GM23338 (cell line): ENCODE measurements around the gene GJC1.

ENCODE experiments used
- EZH2 ChIP-seq: fragments of 200-600 bp; sonication (generic); IDR thresholded peaks from one replicate; pipeline ENCODE4 v1.8.0; 2017; ENCODE audit warnings: antibody characterized with exemption, mild to moderate bottlenecking, low read depth; ENCODE audit not compliant: unreplicated experiment
- EZH2phosphoT487 ChIP-seq: fragments of 200-600 bp; sonication (generic); IDR thresholded peaks from one replicate; pipeline ENCODE4 v1.8.1; 2018; ENCODE audit warnings: antibody characterized with exemption; ENCODE audit not compliant: unreplicated experiment
- TF ChIP-seq, protein P1 (sequence below), 2 experiments: fragments of 200-600 bp in 1 of 2; sonication (generic) in 1 of 2; conservative IDR thresholded peaks; 2 replicates each; pipeline versions ENCODE4 v1.5.1 to v1.6.1; 2016 to 2017; ENCODE audit warnings: antibody characterized with exemption in 2 of 2, low read depth in 2 of 2, mild to moderate bottlenecking in 2 of 2, moderate library complexity in 1 of 2

DNA sequence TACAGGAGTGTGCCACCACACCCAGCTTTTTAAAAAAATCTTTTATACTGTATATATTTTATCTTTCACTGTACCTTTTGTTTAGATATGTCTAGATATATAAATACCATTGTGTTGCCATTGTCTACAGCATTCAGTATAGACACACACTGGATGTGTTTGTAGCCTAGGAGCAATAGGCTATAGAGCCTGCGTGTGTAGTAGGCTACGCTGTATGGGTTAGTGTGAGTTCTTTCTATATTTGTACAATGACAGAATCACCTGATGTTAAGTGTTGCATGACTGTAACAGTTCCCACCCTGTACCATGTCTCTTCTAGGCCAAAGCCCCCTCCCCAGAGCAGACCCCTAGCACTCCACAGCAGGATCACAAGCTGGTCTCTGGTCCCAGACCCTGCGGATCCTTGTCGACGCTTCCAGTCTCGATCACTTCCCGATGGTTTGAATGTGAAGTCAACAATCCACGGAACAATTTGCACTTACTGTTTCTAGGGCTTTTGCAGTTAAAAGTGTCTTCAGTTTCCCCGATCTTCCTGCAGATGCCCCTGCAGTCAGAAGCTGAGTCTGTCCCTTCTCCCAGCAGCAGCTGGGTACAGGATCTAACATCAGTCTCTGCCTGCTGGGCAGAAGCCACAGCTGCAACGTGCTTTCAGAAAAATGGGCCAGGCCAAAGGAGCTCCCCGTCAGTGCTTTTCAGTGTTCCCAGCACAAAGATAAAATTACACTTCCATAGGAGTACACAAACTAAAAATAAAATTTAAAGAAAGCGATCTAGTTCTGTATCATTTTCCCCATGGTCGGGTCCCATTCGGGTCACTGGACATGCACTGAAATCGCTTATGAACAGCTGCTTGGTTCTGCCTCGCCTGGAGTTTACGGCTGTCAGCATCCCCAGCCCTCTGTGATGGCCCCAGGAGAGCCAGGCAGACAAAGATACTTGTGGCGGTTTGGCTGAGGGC lies 35.9 kb downstream of the GJC1 start:
- TF ChIP-seq EZH2 = no peak
- no peak for TF ChIP-seq EZH2phosphoT487
- TF ChIP-seq, protein P1, sequence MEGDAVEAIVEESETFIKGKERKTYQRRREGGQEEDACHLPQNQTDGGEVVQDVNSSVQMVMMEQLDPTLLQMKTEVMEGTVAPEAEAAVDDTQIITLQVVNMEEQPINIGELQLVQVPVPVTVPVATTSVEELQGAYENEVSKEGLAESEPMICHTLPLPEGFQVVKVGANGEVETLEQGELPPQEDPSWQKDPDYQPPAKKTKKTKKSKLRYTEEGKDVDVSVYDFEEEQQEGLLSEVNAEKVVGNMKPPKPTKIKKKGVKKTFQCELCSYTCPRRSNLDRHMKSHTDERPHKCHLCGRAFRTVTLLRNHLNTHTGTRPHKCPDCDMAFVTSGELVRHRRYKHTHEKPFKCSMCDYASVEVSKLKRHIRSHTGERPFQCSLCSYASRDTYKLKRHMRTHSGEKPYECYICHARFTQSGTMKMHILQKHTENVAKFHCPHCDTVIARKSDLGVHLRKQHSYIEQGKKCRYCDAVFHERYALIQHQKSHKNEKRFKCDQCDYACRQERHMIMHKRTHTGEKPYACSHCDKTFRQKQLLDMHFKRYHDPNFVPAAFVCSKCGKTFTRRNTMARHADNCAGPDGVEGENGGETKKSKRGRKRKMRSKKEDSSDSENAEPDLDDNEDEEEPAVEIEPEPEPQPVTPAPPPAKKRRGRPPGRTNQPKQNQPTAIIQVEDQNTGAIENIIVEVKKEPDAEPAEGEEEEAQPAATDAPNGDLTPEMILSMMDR (conservative IDR thresholded peaks at IDR 0.05; ENCODE audit: low read depth in 2 of 2) = no peak
